Activated CD8-positive, alpha-beta memory T cell treated with anti-CD3 and anti-CD28 coated beads, Interleukin-2, amount 50 U/mL, for 1 hour (primary cell): Measurements from ENCODE around the gene RAP2A.

Experiments used
- DNase-seq: peaks from one replicate; pipeline ENCODE4 v3.0.0-alpha.2; 2020; ENCODE audit errors: extremely low read depth

The RAP2A gene

GRCh38 chr13:97422118-97423054, 11.6 kb upstream of the RAP2A start:
- DNase-seq, result no peak

- DNase-seq, result no peak
Observed at GRCh38 chr13:97423300-97424045, 10.5 kb upstream of the RAP2A start.

DNA sequence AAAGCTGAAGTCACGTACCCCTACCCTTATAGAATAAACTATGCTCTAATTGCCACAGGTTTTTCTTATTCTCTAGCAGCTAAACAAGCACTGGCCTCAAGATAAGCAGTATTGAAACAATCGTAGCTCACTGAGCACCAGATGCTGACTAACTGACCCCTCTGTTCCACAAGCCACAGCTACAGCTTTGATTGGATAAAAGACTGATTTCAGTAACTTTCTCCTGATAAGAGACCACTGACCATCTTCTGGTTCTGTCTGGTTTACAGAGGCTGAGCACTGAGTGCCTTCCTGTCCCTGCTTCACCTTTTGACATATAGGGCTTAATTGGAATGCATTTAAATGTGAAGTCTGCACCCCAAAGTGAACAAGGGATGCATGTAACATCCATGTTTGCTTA, 8.4 kb upstream of the RAP2A start:
- DNase-seq, result no peak

GRCh38 chr13:97426695-97427094, 7.3 kb upstream of the RAP2A start:
- DNase-seq, result no peak

- no peak for DNase-seq
Observed at GRCh38 chr13:97429681-97430081, 4.3 kb upstream of the RAP2A start.

- no peak for DNase-seq
Observed at GRCh38 chr13:97430296-97430695, 3.7 kb upstream of the RAP2A start.

GRCh38 chr13:97431171-97431764, 2.7 kb upstream of the RAP2A start:
- no peak for DNase-seq

DNA sequence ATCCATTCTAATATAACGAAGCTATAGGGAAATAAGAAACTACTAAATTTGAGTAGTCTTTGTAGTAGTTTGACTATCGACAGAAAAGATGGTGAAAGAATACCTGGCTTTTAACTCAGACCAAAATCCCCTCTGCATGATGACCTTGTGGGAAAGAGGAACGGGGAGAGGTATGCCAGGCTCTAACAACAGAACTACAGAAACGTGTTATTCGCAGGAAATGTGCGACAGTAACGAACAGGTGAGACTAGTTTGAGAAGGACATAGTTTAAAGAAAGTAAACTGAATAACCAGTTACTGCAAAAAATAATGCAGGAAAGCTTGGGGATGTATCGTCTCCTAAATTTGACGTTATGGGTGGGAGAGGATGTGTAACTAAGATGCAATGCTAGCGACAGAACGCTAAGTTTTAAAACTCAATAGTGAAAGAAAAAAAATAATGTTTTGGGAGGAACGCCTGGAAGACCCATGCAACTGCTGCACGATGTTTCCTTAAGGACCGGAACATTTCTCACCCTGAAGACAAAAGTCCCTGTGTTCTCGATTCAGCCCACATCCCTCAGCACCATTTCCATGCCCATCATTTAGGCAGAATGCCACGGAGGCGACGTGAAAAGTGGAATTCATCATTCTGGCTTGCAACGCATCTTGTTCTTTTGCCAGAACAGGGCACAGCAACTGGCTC, 1.6 kb upstream of the RAP2A start:
- DNase-seq, result no peak

DNA sequence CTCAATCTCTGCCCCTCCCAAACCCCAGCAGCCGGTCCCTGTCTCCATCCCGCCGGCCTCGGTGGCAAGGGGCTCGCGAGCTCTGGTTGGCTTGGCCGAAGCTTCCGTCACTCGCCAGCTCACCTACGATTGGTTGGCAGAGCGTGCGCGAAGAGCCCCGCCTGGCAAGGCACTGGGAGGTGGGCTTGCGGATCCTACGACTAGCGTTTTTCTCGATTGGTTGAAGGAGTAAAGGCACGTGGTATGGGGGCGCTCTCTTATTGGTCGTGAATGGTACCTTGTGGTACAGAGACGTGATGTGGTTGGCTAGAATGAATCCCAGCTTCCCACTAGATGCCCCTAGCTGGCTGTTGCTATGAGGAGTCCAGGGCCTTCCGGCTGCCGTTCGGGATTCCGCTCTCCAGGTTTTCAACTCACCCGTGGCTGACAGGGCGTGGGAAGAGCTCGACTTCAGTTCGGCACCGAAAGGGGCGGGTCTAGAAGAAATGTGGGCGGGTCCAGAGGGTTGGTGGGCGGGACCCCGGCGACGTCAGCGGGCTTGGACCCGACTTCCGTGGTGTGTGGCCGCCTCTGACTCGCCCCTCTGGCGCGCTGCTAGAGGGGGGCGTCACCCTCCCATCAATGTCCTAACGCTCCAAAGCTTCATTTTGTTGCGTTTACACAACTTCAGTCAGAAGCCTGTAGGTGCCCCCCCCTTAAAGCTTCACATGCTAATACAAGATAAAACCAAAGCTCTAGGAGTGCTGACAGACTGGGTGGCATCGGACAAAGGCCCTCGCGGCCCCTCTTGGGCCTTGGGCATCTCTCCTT, 847 bp upstream of the RAP2A start:
- DNase-seq, result peak; percentile 94

- DNase-seq, result no peak
Observed at GRCh38 chr13:97434397-97435201, 630 bp downstream of the RAP2A start.

DNA sequence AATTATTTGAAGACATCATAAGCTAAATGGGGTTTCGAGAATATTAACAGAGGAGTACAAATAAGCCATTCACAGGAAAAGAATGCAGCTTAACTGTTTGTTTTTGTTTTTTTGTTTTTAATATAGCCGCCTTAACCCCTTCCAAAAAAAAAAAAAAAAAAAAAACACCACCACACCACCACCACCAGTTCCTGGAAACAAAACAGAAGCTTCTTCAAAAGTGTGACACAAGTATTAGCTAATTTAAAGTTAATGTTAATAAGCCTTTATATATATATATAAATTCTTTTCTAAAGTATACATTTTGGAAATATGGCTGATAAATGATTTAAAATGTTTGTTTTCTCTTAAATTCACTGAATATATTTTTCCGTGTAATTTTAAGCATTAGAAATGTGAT, 1.4 kb downstream of the RAP2A start:
- no peak for DNase-seq

GRCh38 chr13:97435794-97436193, 1.8 kb downstream of the RAP2A start:
- DNase-seq, result no peak

DNA sequence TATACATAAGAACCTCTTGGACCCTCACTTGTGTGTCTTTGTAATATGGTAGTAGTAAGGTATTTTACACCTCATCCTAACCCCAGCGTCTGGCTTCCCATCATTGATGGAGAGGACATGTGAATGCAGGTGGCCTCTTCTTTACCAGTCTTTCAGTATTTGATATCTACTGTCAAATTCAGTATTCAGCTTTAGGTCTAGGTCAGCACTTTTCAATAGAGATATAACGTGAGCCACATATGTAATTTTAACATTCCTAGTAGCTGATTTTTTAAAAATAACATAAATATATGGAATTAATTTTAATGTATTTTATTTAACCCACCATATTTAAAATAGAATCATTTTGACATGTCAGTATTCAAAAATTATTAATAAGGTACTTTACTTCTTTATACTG, 2.9 kb downstream of the RAP2A start:
- no peak for DNase-seq

- DNase-seq, result no peak
Observed at GRCh38 chr13:97437729-97438128, 3.8 kb downstream of the RAP2A start.

DNA sequence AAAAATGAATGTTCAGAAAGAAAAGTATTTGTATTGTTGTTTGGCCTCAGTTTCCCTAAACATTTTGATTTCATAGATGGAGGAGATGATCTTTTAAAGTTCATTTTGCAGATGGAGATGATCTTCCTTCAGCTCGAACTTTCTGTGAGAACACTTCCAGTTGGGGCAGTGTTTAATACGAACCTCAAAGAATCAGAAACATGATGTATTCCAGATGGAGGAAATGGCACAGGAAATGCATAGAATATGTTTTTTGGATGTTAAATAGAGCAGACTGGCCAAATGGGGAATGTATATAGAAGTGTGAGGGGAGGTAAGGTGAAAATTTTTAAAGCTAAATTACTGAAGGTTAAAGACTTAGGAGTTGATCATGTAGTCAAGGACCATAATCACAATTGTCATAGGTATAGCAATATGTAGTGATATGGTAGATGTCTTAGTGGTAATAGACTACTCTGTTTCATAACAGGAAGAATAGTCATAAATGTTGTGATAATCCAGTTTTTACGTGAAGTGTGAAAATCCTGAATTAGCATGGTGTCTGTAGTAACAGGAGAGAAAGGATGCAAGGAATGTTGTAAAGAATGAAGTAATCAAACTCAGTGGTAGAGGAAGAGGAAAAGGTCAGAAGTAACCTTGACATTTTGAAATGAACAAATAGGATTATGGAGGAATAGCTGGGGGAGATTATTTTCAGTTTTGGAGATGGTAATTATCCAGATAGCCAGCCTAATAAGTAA, 5.1 kb downstream of the RAP2A start:
- DNase-seq, result no peak

DNA sequence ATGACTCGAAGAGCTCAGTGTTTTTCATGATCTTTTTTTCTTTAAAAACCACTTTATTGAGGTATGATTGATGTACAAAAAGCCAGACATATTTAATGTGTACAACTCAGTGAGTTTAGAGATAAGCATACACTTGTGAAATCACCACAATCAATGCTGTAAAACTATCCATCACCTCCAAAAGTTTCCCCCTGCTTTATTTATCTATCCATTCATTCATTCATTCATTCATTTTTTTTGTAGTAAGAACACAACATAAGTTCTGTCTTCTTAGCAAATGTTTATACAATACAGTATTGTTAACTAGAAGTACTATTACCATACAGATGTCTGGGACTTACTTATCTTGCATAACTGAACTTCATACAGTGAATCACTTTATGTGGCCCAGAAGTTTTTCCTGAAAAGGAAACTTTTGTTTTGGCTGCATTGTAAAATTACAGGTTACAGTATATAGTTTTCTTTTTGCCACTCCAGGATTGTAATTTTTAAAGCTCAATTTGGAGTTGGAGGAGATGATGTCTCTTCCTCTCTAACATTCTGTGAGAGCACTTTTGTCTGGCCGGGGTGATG, 6.7 kb downstream of the RAP2A start:
- no peak for DNase-seq

DNA sequence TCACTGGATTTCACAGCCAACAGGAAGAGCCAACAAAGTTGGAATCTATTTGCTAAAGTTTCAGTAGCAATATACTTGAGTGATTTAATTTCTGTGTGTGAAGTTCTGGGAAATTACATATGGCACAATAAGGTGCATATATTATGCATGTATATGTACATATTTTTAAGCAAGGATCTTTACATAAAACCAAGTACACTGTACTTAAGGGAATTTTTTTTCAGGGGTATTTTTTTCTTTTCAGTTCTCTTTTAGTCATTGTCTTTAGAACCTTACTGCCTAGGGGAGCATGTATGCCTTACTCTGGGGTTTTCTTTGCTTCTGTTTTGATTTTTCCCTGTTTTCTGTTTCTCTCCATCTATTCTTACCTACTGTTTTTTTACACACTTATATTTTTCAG, 7.4 kb downstream of the RAP2A start:
- no peak for DNase-seq

DNA sequence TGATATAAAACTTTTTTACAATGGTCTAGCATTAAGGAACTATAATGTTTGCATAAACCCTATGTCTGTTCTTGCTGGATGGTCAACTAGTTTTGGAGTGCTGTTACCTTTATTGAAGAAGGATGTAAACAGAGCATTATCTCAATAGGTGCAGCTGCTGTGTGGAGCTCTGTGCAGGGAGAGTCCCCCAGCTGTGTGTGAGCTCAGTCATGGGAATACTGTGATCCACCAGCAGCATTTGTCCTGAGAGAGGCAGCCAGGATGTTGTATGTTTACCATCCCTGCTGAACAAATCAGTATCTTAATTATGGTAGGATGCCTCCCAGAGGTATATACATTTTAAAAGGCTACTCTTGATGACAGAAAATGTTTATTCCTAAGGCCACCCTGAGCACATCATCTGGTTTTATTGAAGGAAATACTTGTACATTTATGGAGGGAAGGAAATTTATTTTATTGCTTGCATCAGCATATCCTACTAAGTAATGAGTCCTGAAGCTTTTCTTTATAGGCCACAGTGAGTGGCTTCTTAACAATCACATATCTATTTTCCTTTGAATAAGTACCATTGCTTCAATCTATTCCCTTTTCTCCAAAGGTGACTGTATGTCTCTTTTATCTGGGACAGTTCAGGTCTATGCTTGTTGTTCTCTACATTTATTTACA, 11.7 kb downstream of the RAP2A start:
- no peak for DNase-seq

GRCh38 chr13:97446448-97446847, 12.5 kb downstream of the RAP2A start:
- DNase-seq, result no peak
